H1 (cell line): ENCODE results near the gene CRLF3. TPM values are rescaled to one million over a fixed set of nuclear protein-coding genes. Genes with fewer than 3 reads are reported as not detected.
A peak's percentile ranks its signal among the peaks of the same experiment; 100 is the strongest.

Experiments used
- CREB1 ChIP-seq: IDR thresholded peaks from 2 replicates; pipeline ENCODE4 v1.6.1; 2012; ENCODE audit warnings: inconsistent platforms
- E2F6 ChIP-seq: IDR thresholded peaks from 2 replicates; pipeline ENCODE4 v1.6.1; 2012; ENCODE audit warnings: inconsistent platforms
- FOSL1 ChIP-seq: IDR thresholded peaks from 2 replicates; pipeline ENCODE4 v1.6.1; 2011; ENCODE audit warnings: mild to moderate bottlenecking, low read depth, low read length, moderate library complexity; ENCODE audit not compliant: insufficient read depth
- GABPA ChIP-seq: IDR thresholded peaks from 2 replicates; pipeline ENCODE4 v1.6.1; 2011; ENCODE audit warnings: mild to moderate bottlenecking, low read length, moderate library complexity, borderline replicate concordance; ENCODE audit not compliant: insufficient read depth
- JUN ChIP-seq: IDR thresholded peaks from 2 replicates; pipeline ENCODE4 v1.6.1; 2011; ENCODE audit warnings: low read depth, mild to moderate bottlenecking, improper control_type of control experiment, low read length
- KDM4A ChIP-seq: IDR thresholded peaks from one replicate; pipeline ENCODE4 v1.7.1; 2012; ENCODE audit warnings: low read depth, mild to moderate bottlenecking, moderate library complexity, low read length, inconsistent platforms; ENCODE audit not compliant: severe bottlenecking
- PHF8 ChIP-seq: fragments of 200-600 bp; sonication (generic); conservative IDR thresholded peaks from 2 replicates; pipeline ENCODE4 v1.7.1; 2012; ENCODE audit warnings: low read depth, mild to moderate bottlenecking, inconsistent platforms, low read length, moderate library complexity
- RAD21 ChIP-seq, 2 experiments: IDR thresholded peaks in 1 of 2; conservative IDR thresholded peaks in 1 of 2; 2 replicates each; pipeline ENCODE4 v1.6.1; 2011; ENCODE audit warnings: low read depth in 2 of 2, low read length in 2 of 2, improper control_type of control experiment in 1 of 2, inconsistent platforms in 1 of 2, mild to moderate bottlenecking in 1 of 2, moderate library complexity in 1 of 2
- SIN3A ChIP-seq, 2 experiments: IDR thresholded peaks in 1 of 2; conservative IDR thresholded peaks in 1 of 2; 2 replicates each; pipeline ENCODE4 v1.6.1; 2011 to 2012; ENCODE audit warnings: low read length in 2 of 2, improper control_type of control experiment in 1 of 2, low read depth in 1 of 2, mild to moderate bottlenecking in 1 of 2
- SP1 ChIP-seq: IDR thresholded peaks from 2 replicates; pipeline ENCODE4 v1.6.1; 2011; ENCODE audit warnings: low read depth, low read length
- SP2 ChIP-seq: IDR thresholded peaks from 2 replicates; pipeline ENCODE4 v1.6.1; 2012; ENCODE audit warnings: mild to moderate bottlenecking, low read length, inconsistent platforms
- SRF ChIP-seq: IDR thresholded peaks from 2 replicates; pipeline ENCODE4 v1.6.1; 2011; ENCODE audit warnings: mild to moderate bottlenecking, low read depth, low read length, moderate library complexity
- polyA plus RNA-seq, 7 experiments: library from polyadenylated mRNA; depleted of rRNA in 3 of 7; stranded (reverse) in 5 of 7; unstranded in 2 of 7; fragments of >200 nt in 5 of 7; fragments of 200-250 nt in 2 of 7; gene quantifications; 1 replicate in 5 of 7; 2 replicates in 1 of 7; 4 replicates in 1 of 7; pipeline versions ENCODE4 v1.2.1 to v1.2.3, GENCODE V29; 2011 to 2013; ENCODE audit warnings: missing spikeins in 2 of 7, mixed read lengths in 2 of 7
- total RNA-seq: library from RNA; stranded (reverse); fragmentation: NEBNext Ultra II Directional; extraction: Animal tissue kit (Norgen Biotek cat#: 25700); gene quantifications from 2 replicates; pipeline ENCODE4 v1.2.1, GENCODE V29; 2021

The CRLF3 gene
- total and polyA plus RNA-seq, 2 of the 8 experiments (the other 6 are each of a cell fraction or from before 2014, with no cell fraction given), result 12.7 to 22.7 TPM

GRCh38 chr17:30824356-30825145 is at the start of gene CRLF3 (continued):
- TF ChIP-seq SRF (no peak), E2F6 (no peak; the same call in 1 of the 2 replicates), JUN (no peak), SIN3A (conservative IDR thresholded peaks at IDR 0.05 in 1 of 2, IDR thresholded peaks at IDR 0.05 in 1 of 2; ENCODE audit: low read depth in 1 of 2, low read length in 2 of 2) (no peak; a peak in 1 of 4 replicates), SP1 (0 out of 2 replicates have a peak, but pooled peaks have one; percentile 57), SP2 (no peak), KDM4A (peak; percentile 66), GABPA (peak; percentile 38; the same call in 1 of the 2 replicates), FOSL1 (peak; percentile 98), RAD21 (IDR thresholded peaks at IDR 0.05 in 1 of 2, conservative IDR thresholded peaks at IDR 0.05 in 1 of 2; ENCODE audit: low read depth in 2 of 2, low read length in 2 of 2) (peak; percentile 17 to 50; a peak in 3 of 4 replicates), CREB1 (no peak; the same call in 1 of the 2 replicates), PHF8 (peak; percentile 93)
